ENCODE measurements around the gene ZNF391. TPM values are rescaled to one million over a fixed set of nuclear protein-coding genes. Genes with fewer than 3 reads are reported as not detected.

The ZNF391 gene
- total RNA-seq, result 4.3 and 5.7 TPM in 2 replicates

DNA sequence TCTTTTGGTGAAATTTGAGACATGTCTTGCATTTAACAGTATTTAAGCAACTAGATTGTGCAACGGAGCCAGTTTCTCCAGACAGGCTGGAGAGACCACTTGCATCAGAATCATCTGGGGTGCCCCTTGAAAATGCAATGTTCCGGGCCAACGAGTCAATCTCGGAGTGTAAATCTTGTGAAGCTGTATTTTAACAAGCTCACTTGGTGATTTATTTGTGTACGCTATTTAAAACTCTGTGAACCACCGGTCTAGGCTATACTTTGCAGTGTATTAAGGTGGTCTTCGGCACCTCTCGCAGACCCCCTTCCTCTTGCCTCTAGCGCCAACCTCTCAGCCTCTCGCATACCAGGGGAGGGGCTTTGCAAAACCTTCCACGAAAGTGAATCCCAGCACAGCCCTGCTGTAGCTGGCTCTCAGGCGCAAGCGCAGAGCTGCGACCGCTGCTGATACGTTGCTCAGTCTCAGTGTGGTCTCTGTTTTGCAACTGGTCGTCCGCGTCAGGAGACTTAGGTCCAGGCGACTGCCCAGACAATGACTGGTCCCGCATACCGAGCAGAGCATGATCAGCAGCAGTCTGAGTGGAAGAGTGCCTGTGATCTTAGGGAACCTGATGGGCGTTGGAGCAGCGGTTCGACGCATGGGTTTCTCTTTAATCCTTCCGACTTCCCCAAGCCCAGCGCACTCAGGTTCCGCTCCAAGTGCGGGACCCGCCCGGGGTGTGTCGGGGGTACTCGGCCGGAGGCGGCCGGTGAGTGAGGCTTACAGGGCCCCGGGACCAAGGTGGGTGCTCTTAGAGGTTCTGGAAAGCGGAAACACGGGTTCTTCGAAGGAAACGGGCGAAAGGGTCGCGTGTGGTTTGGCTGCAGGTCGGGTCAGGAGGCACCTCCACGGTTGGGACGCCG, at the start of gene ZNF391:
Gene ZNF391 (plus strand): TSS at position 467 of the 905 bp plus-strand sequence. CDS start 11,612 bp downstream, outside the sequence.

Small RNAs within 50 kb of the gene (small RNA-seq; reads per million reads assigned to genes)
- not detected for gene MCFD2P1

Other genes with a start within 250 kb of the ZNF391 start
- gene PRSS16, start 141.1 kb upstream of the ZNF391 start, total RNA-seq, result not detected in 2 replicates
- gene POM121L2, start 76.5 kb upstream of the ZNF391 start, total RNA-seq, result not detected in 2 replicates
- 8.5 and 11.6 TPM in 2 replicates for gene ZNF184, start 84.3 kb downstream of the ZNF391 start, total RNA-seq